Activated naive CD8-positive, alpha-beta T cell treated with anti-CD3 and anti-CD28 coated beads, Interleukin-2, amount 10 ng/mL, durations not matched to agents 7 days and 5 days (primary cell): Measurements from ENCODE around the gene PCDHGA3. TPM values are rescaled to one million over a fixed set of nuclear protein-coding genes. Genes with fewer than 3 reads are reported as not detected.

Experiments
- ATAC-seq: fragments of 150-1000 bp; cut with Tn5 transposase; one replicate; pipeline ENCODE4 v1.10.0; 2021; ENCODE audit warnings: low read depth, moderate library complexity
- POLR2A ChIA-PET: fragments of 350-600 bp; sonication (Branson Sonifier 250); formaldehyde crosslinking; loops from one replicate; lab custom pipeline; 2021; ENCODE audit warnings: antibody characterized with exemption; lab: Charles Lee
- DNase-seq: peaks from one replicate; pipeline ENCODE4 v3.0.0; 2021
- H3K27ac Mint-ChIP-seq: one replicate; pipeline ENCODE4 v1.8.0; 2022; ENCODE audit warnings: mild to moderate bottlenecking, mixed read lengths
- H3K27me3 Mint-ChIP-seq: one replicate; pipeline ENCODE4 v1.8.0; 2022; ENCODE audit warnings: mild to moderate bottlenecking, moderate library complexity, mixed read lengths
- H3K36me3 Mint-ChIP-seq: one replicate; pipeline ENCODE4 v1.8.0; 2021; ENCODE audit warnings: mild to moderate bottlenecking, mixed read lengths
- H3K4me1 Mint-ChIP-seq: one replicate; pipeline ENCODE4 v1.8.0; 2021; ENCODE audit warnings: mixed read lengths
- H3K4me3 Mint-ChIP-seq: one replicate; pipeline ENCODE4 v1.8.0; 2022; ENCODE audit warnings: mild to moderate bottlenecking, moderate library complexity, mixed read lengths
- H3K9me3 Mint-ChIP-seq: one replicate; pipeline ENCODE4 v1.8.0; 2021; ENCODE audit warnings: mixed read lengths
- total RNA-seq, 2 experiments: library from RNA; stranded (reverse); gene quantifications; one replicate each; pipeline ENCODE4 v1.2.3, GENCODE V29; 2021

The PCDHGA3 gene
- total RNA-seq, 2 experiments from 2014 or later: 0.14 TPM; not detected in 1

- Mint-ChIP-seq H3K4me1 (peaks cover 1% of the 10 kb centered on the region), H3K27ac (no peak overlapping the region), H3K9me3 (peaks cover 19% of the 10 kb centered on the region), H3K36me3 (peaks cover 4% of the 10 kb centered on the region), H3K4me3 (no peak overlapping the region), H3K27me3 (peaks cover 49% of the 10 kb centered on the region)
- no peak for ATAC-seq
- POLR2A ChIA-PET: no interaction called here
- no peak for DNase-seq
These were observed 12.5 kb downstream of the PCDHGA3 start for GRCh38 chr5:141356133-141356532.

GRCh38 chr5:141356950-141357349 lies 13.3 kb downstream of the PCDHGA3 start:
- H3K4me3 Mint-ChIP-seq: no peak overlapping the region
- no peak overlapping the region for H3K27ac Mint-ChIP-seq
- ATAC-seq (no peak), DNase-seq (no peak)
- peaks cover 1% of the 10 kb centered on the region for H3K4me1 Mint-ChIP-seq
- peaks cover 53% of the 10 kb centered on the region for H3K27me3 Mint-ChIP-seq
- H3K9me3 Mint-ChIP-seq: peaks cover 22% of the 10 kb centered on the region
- POLR2A ChIA-PET: no interaction called here
- H3K36me3 Mint-ChIP-seq: peaks cover 7% of the 10 kb centered on the region

GRCh38 chr5:141359790-141360426 lies 16.3 kb downstream of the PCDHGA3 start, which contains the start of gene PCDHGB2:
Gene PCDHGB2 (plus strand): TSS chr5:141359994. CDS start chr5:141360136, 142 bp downstream.
- Mint-ChIP-seq H3K36me3 (peaks cover 11% of the 10 kb centered on the region), H3K27ac (peak within 1 kb of the TSS; percentile 51), H3K4me1 (peaks cover 1% of the 10 kb centered on the region), H3K9me3 (peaks cover 28% of the 10 kb centered on the region), H3K4me3 (peak within 1 kb of the TSS; percentile 83), H3K27me3 (peaks cover 59% of the 10 kb centered on the region)
- DNase-seq (no peak), ATAC-seq (no peak)
- POLR2A ChIA-PET: no interaction called here

GRCh38 chr5:141360685-141361084 lies 17.1 kb downstream of the PCDHGA3 start:
- H3K27me3 Mint-ChIP-seq: peaks cover 64% of the 10 kb centered on the region
- peaks cover 1% of the 10 kb centered on the region for H3K4me1 Mint-ChIP-seq
- POLR2A ChIA-PET: no interaction called here
- H3K27ac Mint-ChIP-seq: no peak overlapping the region
- H3K36me3 Mint-ChIP-seq: peaks cover 16% of the 10 kb centered on the region
- peaks cover 34% of the 10 kb centered on the region for H3K9me3 Mint-ChIP-seq
- DNase-seq (no peak), ATAC-seq (no peak)
- H3K4me3 Mint-ChIP-seq: no peak overlapping the region

GRCh38 chr5:141362719-141363118 lies 19.1 kb downstream of the PCDHGA3 start:
- Mint-ChIP-seq H3K27ac (no peak overlapping the region), H3K9me3 (peaks cover 28% of the 10 kb centered on the region), H3K36me3 (peaks cover 18% of the 10 kb centered on the region)

GRCh38 chr5:141363952-141364660 lies 20.5 kb downstream of the PCDHGA3 start, which contains the start of gene PCDHGA5:
Gene PCDHGA5 (plus strand): TSS chr5:141364162. CDS start chr5:141364331, 169 bp downstream.
- DNase-seq (no peak), ATAC-seq (no peak)
- H3K36me3 Mint-ChIP-seq: peaks cover 18% of the 10 kb centered on the region
- peaks cover 1% of the 10 kb centered on the region for H3K4me1 Mint-ChIP-seq
- H3K4me3 Mint-ChIP-seq: no peak within 1 kb of the TSS
- H3K27ac Mint-ChIP-seq: peak within 1 kb of the TSS; percentile 34
- peaks cover 28% of the 10 kb centered on the region for H3K9me3 Mint-ChIP-seq
- POLR2A ChIA-PET: no interaction called here
- peaks cover 63% of the 10 kb centered on the region for H3K27me3 Mint-ChIP-seq

More at GRCh38 chr5:141362719-141363118, 19.1 kb downstream of the PCDHGA3 start:
- DNase-seq: no peak
- ATAC-seq: no peak
- Mint-ChIP-seq H3K4me1 (peaks cover 1% of the 10 kb centered on the region), H3K4me3 (no peak overlapping the region), H3K27me3 (peaks cover 65% of the 10 kb centered on the region)
- POLR2A ChIA-PET: no interaction called here

GRCh38 chr5:141366016-141366896 lies 22.6 kb downstream of the PCDHGA3 start:
- no peak for ATAC-seq
- Mint-ChIP-seq H3K27me3 (peaks cover 64% of the 10 kb centered on the region), H3K9me3 (peaks cover 22% of the 10 kb centered on the region), H3K27ac (no peak overlapping the region), H3K4me1 (peaks cover 4% of the 10 kb centered on the region), H3K36me3 (peaks cover 15% of the 10 kb centered on the region), H3K4me3 (no peak overlapping the region)
- POLR2A ChIA-PET: no interaction called here
- DNase-seq: no peak

- DNase-seq (peak; percentile 27), ATAC-seq (peak; percentile 60)
- peaks cover 4% of the 10 kb centered on the region for H3K4me1 Mint-ChIP-seq
- peaks cover 24% of the 10 kb centered on the region for H3K9me3 Mint-ChIP-seq
- peak within 1 kb of the TSS; percentile 59 for H3K4me3 Mint-ChIP-seq
- H3K27me3 Mint-ChIP-seq: peaks cover 49% of the 10 kb centered on the region
- H3K27ac Mint-ChIP-seq: no peak within 1 kb of the TSS
- POLR2A ChIA-PET: interaction anchor here (0.6 kb wide), 1 partner anchor 17 kb away, joined by 3 read pairs; no protein-coding TSS in a partner anchor
- peaks cover 5% of the 10 kb centered on the region for H3K36me3 Mint-ChIP-seq
These were observed 26.6 kb downstream of the PCDHGA3 start, which contains the start of gene PCDHGB3 for GRCh38 chr5:141369994-141370848. Gene PCDHGB3 (plus strand): TSS chr5:141370242. CDS start chr5:141370395, 153 bp downstream.

- H3K27me3 Mint-ChIP-seq: peaks cover 42% of the 10 kb centered on the region
- POLR2A ChIA-PET: no interaction called here
- DNase-seq (no peak), ATAC-seq (no peak)
- no peak overlapping the region for H3K27ac Mint-ChIP-seq
- H3K36me3 Mint-ChIP-seq: no peaks in the 10 kb centered on the region
- H3K4me1 Mint-ChIP-seq: peaks cover 4% of the 10 kb centered on the region
- H3K4me3 Mint-ChIP-seq: no peak overlapping the region
- H3K9me3 Mint-ChIP-seq: peaks cover 26% of the 10 kb centered on the region
These were observed 28.2 kb downstream of the PCDHGA3 start for GRCh38 chr5:141371572-141372475.

- Mint-ChIP-seq H3K27me3 (peaks cover 39% of the 10 kb centered on the region), H3K4me3 (peak within 1 kb of the TSS; percentile 39), H3K27ac (no peak within 1 kb of the TSS), H3K36me3 (no peaks in the 10 kb centered on the region), H3K9me3 (peaks cover 28% of the 10 kb centered on the region), H3K4me1 (peaks cover 4% of the 10 kb centered on the region)
- ATAC-seq: no peak
- DNase-seq: no peak
- POLR2A ChIA-PET: interaction anchor here (0.9 kb wide), 1 partner anchor 53 kb away, joined by 3 read pairs; the partner anchor contains the start of gene TAF7
These were observed 30.2 kb downstream of the PCDHGA3 start, which contains the start of gene PCDHGA6 for GRCh38 chr5:141373673-141374317. Gene PCDHGA6 (plus strand): TSS chr5:141373891. CDS start chr5:141374084, 193 bp downstream.

- DNase-seq: no peak
- H3K4me3 Mint-ChIP-seq: no peak overlapping the region
- H3K27ac Mint-ChIP-seq: no peak overlapping the region
- no peaks in the 10 kb centered on the region for H3K36me3 Mint-ChIP-seq
- peaks cover 35% of the 10 kb centered on the region for H3K27me3 Mint-ChIP-seq
- peaks cover 4% of the 10 kb centered on the region for H3K4me1 Mint-ChIP-seq
- no peak for ATAC-seq
- H3K9me3 Mint-ChIP-seq: peaks cover 29% of the 10 kb centered on the region
- POLR2A ChIA-PET: no interaction called here
These were observed 31.0 kb downstream of the PCDHGA3 start for GRCh38 chr5:141374627-141375026.
